Peyer's patch (tissue), 4 donors: ENCODE measurements around the gene CERS6.

Experiments used
- POLR2A ChIP-seq, 2 donors: fragments of 450-650 bp; IDR thresholded peaks; one replicate each; pipeline ENCODE4 v1.5.1; 2017; ENCODE audit warnings: antibody characterized with exemption in 2 of 2, mild to moderate bottlenecking in 2 of 2, moderate library complexity in 2 of 2
- TF ChIP-seq, protein P1 (sequence below), 6 experiments: fragments of 450-650 bp in 4 of 6; fragments of 200-600 bp in 2 of 6; sonication (generic) in 1 of 6; IDR thresholded peaks; one replicate each; pipeline ENCODE4 v1.5.1; 2017 to 2019; ENCODE audit warnings: antibody characterized with exemption in 6 of 6, mild to moderate bottlenecking in 3 of 6, moderate library complexity in 1 of 6

DNA sequence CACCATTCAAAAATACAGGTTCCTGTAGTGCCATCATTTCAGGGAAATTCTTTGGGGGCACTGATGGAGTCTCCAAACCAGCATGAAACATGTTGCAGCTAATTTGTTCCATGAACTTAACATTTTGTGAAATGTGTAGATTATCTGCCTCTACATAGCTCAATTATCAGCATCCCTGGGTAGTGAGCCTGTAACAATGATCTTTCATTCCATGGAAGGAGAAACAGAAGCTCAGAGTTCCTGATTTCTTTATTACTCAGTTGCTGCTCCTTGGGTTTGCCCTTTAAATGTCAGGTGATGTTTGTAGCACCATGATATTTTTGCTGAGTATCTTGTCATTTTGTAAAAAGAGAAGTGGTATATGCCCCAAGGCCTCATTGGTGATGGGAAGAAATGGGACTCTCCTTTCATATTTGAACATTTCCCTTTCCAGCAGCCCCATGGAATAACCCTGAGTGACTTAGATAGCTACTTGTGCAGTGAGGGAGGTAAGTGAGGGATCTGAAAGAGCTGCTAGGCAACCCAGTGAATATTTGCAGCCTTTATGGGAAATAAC lies 146.9 kb downstream of the CERS6 start:
- TF ChIP-seq, protein P1, sequence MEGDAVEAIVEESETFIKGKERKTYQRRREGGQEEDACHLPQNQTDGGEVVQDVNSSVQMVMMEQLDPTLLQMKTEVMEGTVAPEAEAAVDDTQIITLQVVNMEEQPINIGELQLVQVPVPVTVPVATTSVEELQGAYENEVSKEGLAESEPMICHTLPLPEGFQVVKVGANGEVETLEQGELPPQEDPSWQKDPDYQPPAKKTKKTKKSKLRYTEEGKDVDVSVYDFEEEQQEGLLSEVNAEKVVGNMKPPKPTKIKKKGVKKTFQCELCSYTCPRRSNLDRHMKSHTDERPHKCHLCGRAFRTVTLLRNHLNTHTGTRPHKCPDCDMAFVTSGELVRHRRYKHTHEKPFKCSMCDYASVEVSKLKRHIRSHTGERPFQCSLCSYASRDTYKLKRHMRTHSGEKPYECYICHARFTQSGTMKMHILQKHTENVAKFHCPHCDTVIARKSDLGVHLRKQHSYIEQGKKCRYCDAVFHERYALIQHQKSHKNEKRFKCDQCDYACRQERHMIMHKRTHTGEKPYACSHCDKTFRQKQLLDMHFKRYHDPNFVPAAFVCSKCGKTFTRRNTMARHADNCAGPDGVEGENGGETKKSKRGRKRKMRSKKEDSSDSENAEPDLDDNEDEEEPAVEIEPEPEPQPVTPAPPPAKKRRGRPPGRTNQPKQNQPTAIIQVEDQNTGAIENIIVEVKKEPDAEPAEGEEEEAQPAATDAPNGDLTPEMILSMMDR (IDR thresholded peaks at IDR 0.05), result no peak
- TF ChIP-seq POLR2A (IDR thresholded peaks at IDR 0.05), result no peak
